ENCODE results near the gene NKX2-3. TPM values are rescaled to one million over a fixed set of nuclear protein-coding genes. Genes with fewer than 3 reads are reported as not detected.

The NKX2-3 gene
- not detected in 2 replicates for total RNA-seq
- long read RNA-seq: 0 reads

GRCh38 chr10:99532687-99533495 lies at the start of gene NKX2-3:
Gene NKX2-3 (plus strand): TSS chr10:99532942. CDS start chr10:99533132, 190 bp downstream.
- Mint-ChIP-seq H3K27me3 (ENCODE audit: low read depth) (peaks cover 97% of the 10 kb centered on the region), H3K4me3 (peak within 1 kb of the TSS; percentile 70), H3K4me1 (peaks cover 40% of the 10 kb centered on the region), H3K36me3 (ENCODE audit: low read depth) (peaks cover 11% of the 10 kb centered on the region), H3K27ac (ENCODE audit: unreplicated experiment) (no peak within 1 kb of the TSS), H3K9me3 (no peaks in the 10 kb centered on the region)
- TF ChIP-seq CTCF (conservative IDR thresholded peaks at IDR 0.05): no peak
- no peak for DNase-seq (ENCODE audit: low read depth, low spot score)

GRCh38 chr10:99484626-99485581 lies 47.8 kb upstream of the NKX2-3 start:
- H3K4me1 Mint-ChIP-seq: no peaks in the 10 kb centered on the region
- H3K36me3 Mint-ChIP-seq (ENCODE audit: low read depth): no peaks in the 10 kb centered on the region
- TF ChIP-seq CTCF (conservative IDR thresholded peaks at IDR 0.05): no peak
- H3K27ac Mint-ChIP-seq (ENCODE audit: unreplicated experiment): no peak overlapping the region
- no peak overlapping the region for H3K4me3 Mint-ChIP-seq
- DNase-seq (ENCODE audit: low read depth, low spot score): no peak
- peaks cover 9% of the 10 kb centered on the region for H3K9me3 Mint-ChIP-seq
- peaks cover 91% of the 10 kb centered on the region for H3K27me3 Mint-ChIP-seq (ENCODE audit: low read depth)

GRCh38 chr10:99487125-99487807 lies 45.5 kb upstream of the NKX2-3 start:
- Mint-ChIP-seq H3K27me3 (ENCODE audit: low read depth) (peaks cover 97% of the 10 kb centered on the region), H3K36me3 (ENCODE audit: low read depth) (no peaks in the 10 kb centered on the region), H3K4me3 (no peak overlapping the region), H3K9me3 (no peaks in the 10 kb centered on the region), H3K4me1 (no peaks in the 10 kb centered on the region), H3K27ac (ENCODE audit: unreplicated experiment) (no peak overlapping the region)
- no peak for DNase-seq (ENCODE audit: low read depth, low spot score)
- TF ChIP-seq CTCF (conservative IDR thresholded peaks at IDR 0.05): no peak

GRCh38 chr10:99489271-99489670 lies 43.5 kb upstream of the NKX2-3 start:
- no peak overlapping the region for H3K4me3 Mint-ChIP-seq
- H3K27me3 Mint-ChIP-seq (ENCODE audit: low read depth): peaks cover 92% of the 10 kb centered on the region
- no peak overlapping the region for H3K27ac Mint-ChIP-seq (ENCODE audit: unreplicated experiment)
- H3K9me3 Mint-ChIP-seq: no peaks in the 10 kb centered on the region
- H3K4me1 Mint-ChIP-seq: no peaks in the 10 kb centered on the region
- no peaks in the 10 kb centered on the region for H3K36me3 Mint-ChIP-seq (ENCODE audit: low read depth)
- no peak for TF ChIP-seq CTCF (conservative IDR thresholded peaks at IDR 0.05)
- no peak for DNase-seq (ENCODE audit: low read depth, low spot score)

- TF ChIP-seq CTCF (conservative IDR thresholded peaks at IDR 0.05): no peak
- H3K4me1 Mint-ChIP-seq: no peaks in the 10 kb centered on the region
- H3K4me3 Mint-ChIP-seq: no peak overlapping the region
- H3K27me3 Mint-ChIP-seq (ENCODE audit: low read depth): peaks cover 89% of the 10 kb centered on the region
- no peak for DNase-seq (ENCODE audit: low read depth, low spot score)
- H3K9me3 Mint-ChIP-seq: peaks cover 6% of the 10 kb centered on the region
- no peaks in the 10 kb centered on the region for H3K36me3 Mint-ChIP-seq (ENCODE audit: low read depth)
- H3K27ac Mint-ChIP-seq (ENCODE audit: unreplicated experiment): no peak overlapping the region
Observed at GRCh38 chr10:99497343-99498025, 35.3 kb upstream of the NKX2-3 start.

All from neural crest cell (in vitro differentiated cells).